C4-2B (cell line): ENCODE data around the gene FOXN3.

Source experiments
- CTCF ChIP-seq: fragments of 450-650 bp; conservative IDR thresholded peaks from 2 replicates; pipeline ENCODE4 v1.5.1; 2017; ENCODE audit warnings: mild to moderate bottlenecking
- ZFX ChIP-seq: fragments of 450-650 bp; IDR thresholded peaks from 2 replicates; pipeline ENCODE4 v1.6.1; 2017

GRCh38 chr14:89387922-89388685, 28.9 kb downstream of the FOXN3 start:
- TF ChIP-seq CTCF (no peak), ZFX (no peak)
